HEK293 (cell line): ENCODE results near the gene ATP13A1.

Experiments
- OVOL3 ChIP-seq: fragments of 450-650 bp; formaldehyde crosslinking; IDR thresholded peaks from 2 replicates; pipeline ENCODE4 v1.5.1; 2016; ENCODE audit warnings: missing biosample characterization, missing genetic modification characterization
- YY2 ChIP-seq: fragments of 450-650 bp; formaldehyde crosslinking; IDR thresholded peaks from 2 replicates; pipeline ENCODE4 v1.5.1; 2016; ENCODE audit warnings: missing biosample characterization, missing genetic modification characterization
- TF ChIP-seq, protein P1 (sequence below): fragments of 450-650 bp; formaldehyde crosslinking; IDR thresholded peaks from 2 replicates; pipeline ENCODE4 v1.5.1; 2016; ENCODE audit warnings: missing biosample characterization, missing genetic modification characterization
- TF ChIP-seq, protein P2 (sequence below): fragments of 450-650 bp; formaldehyde crosslinking; IDR thresholded peaks from 2 replicates; pipeline ENCODE4 v1.5.1; 2017; ENCODE audit warnings: missing biosample characterization, missing genetic modification characterization
- TF ChIP-seq, protein P3 (sequence below): fragments of 450-650 bp; formaldehyde crosslinking; IDR thresholded peaks from 2 replicates; pipeline ENCODE4 v1.5.1; 2016; ENCODE audit warnings: missing biosample characterization, missing genetic modification characterization

DNA sequence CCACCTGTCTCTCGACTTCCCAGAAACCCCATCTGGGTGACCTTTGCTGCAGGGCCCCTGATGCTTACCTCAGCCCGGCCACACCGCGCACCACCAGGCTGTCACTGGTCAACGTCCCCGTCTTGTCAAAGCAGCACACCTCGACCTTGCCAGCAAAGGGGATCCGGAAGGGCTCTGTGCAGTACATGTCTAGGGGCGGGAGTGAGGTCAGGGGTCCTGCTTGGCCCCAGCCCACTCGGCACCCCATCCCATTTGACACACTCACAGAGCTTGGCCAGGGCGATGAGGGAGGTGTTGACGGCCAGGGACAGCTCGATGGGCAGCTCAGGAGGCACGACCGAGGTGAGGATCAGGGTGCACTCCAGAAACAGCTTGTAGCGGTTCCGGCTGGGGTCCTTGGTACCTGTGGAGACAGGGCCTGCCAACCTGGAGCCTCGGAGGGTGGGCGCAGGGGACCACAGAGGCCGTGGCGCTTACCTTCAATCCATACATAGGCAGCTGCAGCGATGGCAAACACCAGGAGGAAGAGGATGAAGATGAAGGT lies 8.4 kb downstream of the ATP13A1 start:
- TF ChIP-seq, protein P1, sequence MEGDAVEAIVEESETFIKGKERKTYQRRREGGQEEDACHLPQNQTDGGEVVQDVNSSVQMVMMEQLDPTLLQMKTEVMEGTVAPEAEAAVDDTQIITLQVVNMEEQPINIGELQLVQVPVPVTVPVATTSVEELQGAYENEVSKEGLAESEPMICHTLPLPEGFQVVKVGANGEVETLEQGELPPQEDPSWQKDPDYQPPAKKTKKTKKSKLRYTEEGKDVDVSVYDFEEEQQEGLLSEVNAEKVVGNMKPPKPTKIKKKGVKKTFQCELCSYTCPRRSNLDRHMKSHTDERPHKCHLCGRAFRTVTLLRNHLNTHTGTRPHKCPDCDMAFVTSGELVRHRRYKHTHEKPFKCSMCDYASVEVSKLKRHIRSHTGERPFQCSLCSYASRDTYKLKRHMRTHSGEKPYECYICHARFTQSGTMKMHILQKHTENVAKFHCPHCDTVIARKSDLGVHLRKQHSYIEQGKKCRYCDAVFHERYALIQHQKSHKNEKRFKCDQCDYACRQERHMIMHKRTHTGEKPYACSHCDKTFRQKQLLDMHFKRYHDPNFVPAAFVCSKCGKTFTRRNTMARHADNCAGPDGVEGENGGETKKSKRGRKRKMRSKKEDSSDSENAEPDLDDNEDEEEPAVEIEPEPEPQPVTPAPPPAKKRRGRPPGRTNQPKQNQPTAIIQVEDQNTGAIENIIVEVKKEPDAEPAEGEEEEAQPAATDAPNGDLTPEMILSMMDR (tag by site-specific recombination) = no peak
- TF ChIP-seq, protein P2, sequence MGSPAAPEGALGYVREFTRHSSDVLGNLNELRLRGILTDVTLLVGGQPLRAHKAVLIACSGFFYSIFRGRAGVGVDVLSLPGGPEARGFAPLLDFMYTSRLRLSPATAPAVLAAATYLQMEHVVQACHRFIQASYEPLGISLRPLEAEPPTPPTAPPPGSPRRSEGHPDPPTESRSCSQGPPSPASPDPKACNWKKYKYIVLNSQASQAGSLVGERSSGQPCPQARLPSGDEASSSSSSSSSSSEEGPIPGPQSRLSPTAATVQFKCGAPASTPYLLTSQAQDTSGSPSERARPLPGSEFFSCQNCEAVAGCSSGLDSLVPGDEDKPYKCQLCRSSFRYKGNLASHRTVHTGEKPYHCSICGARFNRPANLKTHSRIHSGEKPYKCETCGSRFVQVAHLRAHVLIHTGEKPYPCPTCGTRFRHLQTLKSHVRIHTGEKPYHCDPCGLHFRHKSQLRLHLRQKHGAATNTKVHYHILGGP = no peak
- TF ChIP-seq, protein P3, sequence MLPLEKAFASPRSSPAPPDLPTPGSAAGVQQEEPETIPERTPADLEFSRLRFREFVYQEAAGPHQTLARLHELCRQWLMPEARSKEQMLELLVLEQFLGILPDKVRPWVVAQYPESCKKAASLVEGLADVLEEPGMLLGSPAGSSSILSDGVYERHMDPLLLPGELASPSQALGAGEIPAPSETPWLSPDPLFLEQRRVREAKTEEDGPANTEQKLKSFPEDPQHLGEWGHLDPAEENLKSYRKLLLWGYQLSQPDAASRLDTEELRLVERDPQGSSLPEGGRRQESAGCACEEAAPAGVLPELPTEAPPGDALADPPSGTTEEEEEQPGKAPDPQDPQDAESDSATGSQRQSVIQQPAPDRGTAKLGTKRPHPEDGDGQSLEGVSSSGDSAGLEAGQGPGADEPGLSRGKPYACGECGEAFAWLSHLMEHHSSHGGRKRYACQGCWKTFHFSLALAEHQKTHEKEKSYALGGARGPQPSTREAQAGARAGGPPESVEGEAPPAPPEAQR (tag by site-specific recombination) = no peak
- TF ChIP-seq YY2 (tag by site-specific recombination) (no peak), OVOL3 (tag by site-specific recombination) (no peak)
